ENCODE measurements around the gene NPR1. TPM values are rescaled to one million over a fixed set of nuclear protein-coding genes. Genes with fewer than 3 reads are reported as not detected.

The NPR1 gene
- 1.2 and 1.9 TPM in 2 replicates for total RNA-seq

GRCh38 chr1:153678519-153679336, at the start of gene NPR1:
TSS of gene NPR1 (plus strand) at chr1:153678688. CDS start at chr1:153679109, 421 bp downstream.

GRCh38 chr1:153633754-153634665, 44.5 kb upstream of the NPR1 start, which contains the start of gene CHTOP:
TSS of gene CHTOP (plus strand) at chr1:153634066. CDS start at chr1:153636589, 2,523 bp downstream.

GRCh38 chr1:153658400-153659174, 19.9 kb upstream of the NPR1 start, which contains the start of gene SNAPIN:
TSS of gene SNAPIN (plus strand) at chr1:153658703. CDS start at chr1:153658744, 41 bp downstream.

GRCh38 chr1:153670859-153671627, 7.4 kb upstream of the NPR1 start, which contains the start of gene ILF2:
TSS of gene ILF2 (minus strand) at chr1:153670993. CDS start at chr1:153670922, 71 bp downstream.

GRCh38 chr1:153727463-153728304, 49.2 kb downstream of the NPR1 start, which contains the start of gene INTS3:
TSS of gene INTS3 (plus strand) at chr1:153728050. CDS start at chr1:153728635, 585 bp downstream.

Other genes with a start within 250 kb of the NPR1 start
- not detected in 2 replicates for gene S100A7, start 218.0 kb upstream of the NPR1 start, total RNA-seq
- gene S100A6, start 142.7 kb upstream of the NPR1 start, total RNA-seq: 2,220 and 2,797 TPM in 2 replicates
- gene S100A5, start 137.8 kb upstream of the NPR1 start, total RNA-seq: 0.26 and 0.62 TPM in 2 replicates
- gene S100A4, start 132.9 kb upstream of the NPR1 start, total RNA-seq: 462 and 473 TPM in 2 replicates
- gene S100A3, start 129.4 kb upstream of the NPR1 start, total RNA-seq: 8.1 and 13.3 TPM in 2 replicates
- gene S100A2, start 112.8 kb upstream of the NPR1 start, total RNA-seq: 2.4 and 4.0 TPM in 2 replicates
- gene S100A16, start 65.6 kb upstream of the NPR1 start, total RNA-seq: 250 and 256 TPM in 2 replicates
- gene S100A14, start 62.4 kb upstream of the NPR1 start, total RNA-seq: 0.25 and 0.26 TPM in 2 replicates
- 239 and 295 TPM in 2 replicates for gene S100A13, start 51.2 kb upstream of the NPR1 start, total RNA-seq
- gene S100A1, start 50.3 kb upstream of the NPR1 start, total RNA-seq: 0.19 TPM in 1 of 2 replicates, not detected in the other
- 27.0 and 30.2 TPM in 2 replicates for gene CHTOP, start 44.6 kb upstream of the NPR1 start, total RNA-seq
- gene SNAPIN, start 20.0 kb upstream of the NPR1 start, total RNA-seq: 63.5 and 64.7 TPM in 2 replicates
- 137 and 150 TPM in 2 replicates for gene ILF2, start 7.7 kb upstream of the NPR1 start, total RNA-seq
- 26.2 and 31.3 TPM in 2 replicates for gene INTS3, start 49.4 kb downstream of the NPR1 start, total RNA-seq
- 10.7 and 11.6 TPM in 2 replicates for gene SLC27A3, start 96.7 kb downstream of the NPR1 start, total RNA-seq
- 2.6 and 4.7 TPM in 2 replicates for gene GATAD2B, start 244.3 kb downstream of the NPR1 start, total RNA-seq